GM18870 (cell line): ENCODE data around the gene STK38.
"Not testable (repeated sequence)": the region's sequence is repeated elsewhere in the genome, so short reads cannot be mapped to it uniquely, and the experiment has no call there.

Experiments
- ATAC-seq: cut with Tn5 transposase; IDR thresholded peaks from one replicate; pipeline ENCODE4 v1.9.1; 2021; ENCODE audit warnings: moderate library complexity; ENCODE audit not compliant: unreplicated experiment

The STK38 gene

DNA sequence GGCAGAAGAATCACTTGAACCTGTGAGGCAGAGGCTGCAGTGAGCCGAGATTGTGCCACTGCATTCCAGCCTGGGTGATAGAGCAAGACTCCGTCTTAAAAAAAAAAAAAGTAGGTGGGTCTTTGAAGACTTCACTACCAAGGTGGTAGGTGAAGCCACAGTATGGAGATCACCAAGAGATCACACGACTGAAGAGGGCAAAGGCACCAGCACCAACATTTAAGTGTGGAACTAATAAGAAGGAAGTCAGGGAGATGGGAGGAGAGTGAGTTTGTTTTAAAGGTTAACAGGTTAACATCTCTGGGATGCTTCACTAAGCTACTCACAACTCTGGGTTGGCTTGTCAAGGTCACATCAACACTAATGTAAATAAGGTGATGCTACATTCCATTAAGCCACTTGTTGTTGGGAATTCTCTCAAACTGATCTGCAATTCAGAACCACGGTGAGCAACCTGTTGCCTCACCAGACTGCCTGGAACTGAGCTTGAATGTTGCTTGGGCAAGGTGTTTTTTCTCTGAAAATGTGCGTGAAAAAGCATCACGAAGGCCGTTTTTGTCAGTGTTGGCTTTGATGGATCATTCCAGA is 55.8 kb downstream of the STK38 start:
- ATAC-seq: no peak

DNA sequence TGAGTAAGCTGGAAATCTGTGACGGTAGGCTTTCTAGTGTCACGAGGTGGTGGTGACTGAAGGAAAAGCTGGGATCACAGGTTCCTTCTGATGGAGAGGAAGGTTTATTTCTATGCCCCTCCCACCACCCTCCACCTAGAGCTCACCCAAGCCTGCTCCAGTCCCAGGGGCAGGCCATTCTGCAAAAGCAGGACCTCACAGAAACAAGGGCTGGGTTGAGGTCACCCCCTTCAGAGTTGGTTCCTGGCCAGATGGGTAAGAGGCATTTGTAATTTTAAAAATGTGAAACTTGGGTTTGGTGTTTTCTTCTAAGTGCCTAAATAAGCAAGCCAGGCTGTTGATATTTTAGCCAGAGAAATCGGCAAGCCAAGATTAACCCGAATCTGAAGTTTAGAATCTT is 57.9 kb downstream of the STK38 start:
- ATAC-seq: no peak

DNA sequence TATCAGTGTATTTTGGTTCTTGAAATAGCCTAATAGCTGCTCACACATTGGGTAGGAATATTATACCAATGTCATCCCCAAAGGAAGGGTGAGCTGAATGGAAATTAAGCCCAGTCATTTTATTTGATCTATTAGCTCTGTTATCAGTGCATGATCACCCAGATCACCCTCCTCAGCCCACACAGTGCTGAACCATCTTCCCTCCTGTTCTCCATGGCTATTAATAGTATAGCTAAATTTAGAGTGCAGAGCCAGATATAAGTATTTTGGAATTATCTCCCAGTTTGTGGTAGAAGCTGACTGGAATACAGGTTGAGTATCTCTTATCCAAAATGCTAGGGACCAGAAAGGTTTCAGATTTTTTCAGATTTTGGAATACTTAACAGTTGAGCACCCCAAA is 59.1 kb downstream of the STK38 start:
- ATAC-seq: no peak

- no peak for ATAC-seq
Observed at GRCh38 chr6:36487698-36488097, 59.6 kb downstream of the STK38 start.

- ATAC-seq: no peak
Observed at GRCh38 chr6:36484736-36485135, 62.5 kb downstream of the STK38 start.

DNA sequence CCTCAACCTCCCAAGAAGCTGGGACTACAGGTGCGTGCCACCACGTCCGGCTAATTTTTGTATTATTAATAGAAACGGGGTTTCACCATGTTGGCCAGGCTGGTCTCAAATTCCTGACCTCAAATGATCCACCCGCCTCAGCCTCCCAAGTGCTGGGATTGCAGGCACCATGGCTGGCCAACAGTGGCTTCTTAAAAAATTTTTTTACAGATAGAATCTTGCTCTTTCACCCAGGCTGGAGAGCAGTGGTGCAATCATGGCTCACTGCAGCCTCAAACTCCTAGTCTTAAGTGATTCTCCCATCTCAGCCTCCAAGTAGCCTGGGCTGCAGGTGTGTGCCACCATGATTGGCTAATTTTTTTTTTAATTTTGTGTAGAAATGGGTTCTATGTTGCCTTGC is 64.0 kb downstream of the STK38 start:
- not testable (repeated sequence) for ATAC-seq

DNA sequence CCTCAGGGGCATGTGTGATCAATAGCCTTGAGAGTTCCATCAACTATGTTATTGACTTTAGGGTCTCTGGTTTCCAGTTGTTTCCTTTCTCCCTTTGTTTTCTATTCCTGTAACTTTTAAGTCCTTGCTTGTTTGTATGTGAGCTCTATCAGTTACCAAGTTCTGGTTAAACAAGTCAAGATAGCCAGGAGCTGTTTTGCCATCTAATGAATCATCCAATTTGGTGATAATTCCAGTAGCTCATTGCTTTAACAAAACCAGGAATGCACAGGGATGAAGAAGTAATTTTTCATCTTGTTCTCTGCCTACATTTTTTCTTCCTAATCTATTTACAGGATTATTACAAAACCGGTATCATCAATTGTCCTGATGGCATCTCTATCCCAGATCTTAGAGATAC is 68.0 kb downstream of the STK38 start:
- no peak for ATAC-seq

DNA sequence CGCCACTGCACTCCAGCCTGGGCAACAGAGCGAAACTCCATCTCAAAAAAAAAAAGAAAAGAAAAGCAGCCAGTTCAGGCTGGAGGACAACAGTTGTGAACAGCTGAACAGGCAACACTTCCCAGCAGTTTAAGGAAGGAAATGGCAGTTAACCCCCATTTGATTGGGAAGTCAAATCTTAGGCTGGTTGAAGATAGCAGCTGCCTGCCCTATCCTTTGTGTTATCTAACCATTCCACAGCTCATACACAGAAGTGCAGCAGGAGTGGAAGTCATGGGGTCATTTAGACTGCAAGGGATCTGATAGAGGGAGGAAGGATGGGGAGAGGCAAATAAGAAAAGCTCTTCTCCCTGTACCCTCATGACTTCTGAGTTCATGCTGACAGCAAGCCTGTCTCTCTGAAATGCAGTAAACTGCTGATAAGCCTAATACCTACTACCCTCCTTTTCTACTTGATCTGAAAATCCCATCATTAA is 69.2 kb downstream of the STK38 start:
- ATAC-seq: no peak

DNA sequence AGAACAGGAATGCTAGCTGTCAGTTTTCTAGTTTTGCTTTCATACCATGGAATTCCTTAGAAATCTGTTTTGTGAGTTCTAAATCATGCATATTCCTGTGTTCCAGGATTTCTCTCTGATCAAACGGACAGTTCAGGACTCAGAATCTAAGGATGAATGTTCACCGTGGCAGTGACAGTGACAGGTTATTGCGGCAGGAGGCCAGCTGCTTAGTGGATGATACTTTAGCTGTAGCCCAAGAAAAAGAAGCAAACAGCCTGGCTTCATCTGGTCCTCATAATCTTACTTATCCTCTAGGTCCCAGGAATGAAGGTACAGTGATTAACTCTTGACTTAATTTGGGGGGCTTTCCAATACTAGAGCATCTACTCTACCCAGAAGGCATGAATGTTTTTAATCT is 77.3 kb downstream of the STK38 start:
- no peak for ATAC-seq

DNA sequence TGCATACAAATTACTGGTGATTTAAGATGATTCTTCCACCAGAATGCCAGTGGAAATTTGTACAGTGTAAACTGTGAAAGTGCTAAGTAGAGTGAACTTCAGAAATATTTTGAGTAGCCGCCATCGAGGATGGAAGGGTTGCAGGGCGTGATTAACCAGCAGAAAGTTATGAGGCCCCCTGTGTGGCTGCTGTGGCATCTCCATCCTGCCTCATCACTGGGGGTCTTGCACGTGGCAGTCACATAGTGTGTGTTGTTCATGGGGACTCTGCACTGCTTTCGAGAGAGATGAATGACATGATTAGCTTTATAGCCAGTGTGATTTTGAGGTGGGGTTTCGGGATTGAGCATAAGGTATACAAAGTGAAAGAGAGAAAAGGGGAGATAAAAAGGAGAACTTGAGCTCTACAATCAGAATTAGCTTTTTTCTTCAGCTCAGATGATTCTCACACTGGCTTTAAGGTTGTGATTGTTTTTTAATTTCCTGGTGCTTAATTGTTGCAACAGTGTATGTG is 78.1 kb downstream of the STK38 start:
- no peak for ATAC-seq

DNA sequence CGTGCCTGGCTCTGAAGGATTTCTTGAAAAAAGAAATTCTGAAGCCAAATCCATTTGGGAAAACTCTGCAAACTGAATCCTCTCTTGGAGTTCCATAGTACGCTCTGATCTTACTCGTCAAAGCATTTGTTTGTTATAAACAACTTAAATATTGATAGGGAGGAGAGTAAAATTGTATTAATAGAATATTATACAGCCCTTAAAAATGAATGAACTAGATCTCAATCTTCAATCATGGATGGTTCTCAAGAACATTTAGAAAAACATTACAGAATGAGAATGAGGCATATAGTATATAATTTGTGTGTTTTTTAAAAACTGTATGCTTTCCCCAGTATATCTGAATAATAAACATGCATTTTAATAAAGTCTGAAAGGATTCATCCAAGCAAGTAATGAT is 79.7 kb downstream of the STK38 start:
- ATAC-seq: no peak

GRCh38 chr6:36464233-36464632 is 83.0 kb downstream of the STK38 start:
- no peak for ATAC-seq

DNA sequence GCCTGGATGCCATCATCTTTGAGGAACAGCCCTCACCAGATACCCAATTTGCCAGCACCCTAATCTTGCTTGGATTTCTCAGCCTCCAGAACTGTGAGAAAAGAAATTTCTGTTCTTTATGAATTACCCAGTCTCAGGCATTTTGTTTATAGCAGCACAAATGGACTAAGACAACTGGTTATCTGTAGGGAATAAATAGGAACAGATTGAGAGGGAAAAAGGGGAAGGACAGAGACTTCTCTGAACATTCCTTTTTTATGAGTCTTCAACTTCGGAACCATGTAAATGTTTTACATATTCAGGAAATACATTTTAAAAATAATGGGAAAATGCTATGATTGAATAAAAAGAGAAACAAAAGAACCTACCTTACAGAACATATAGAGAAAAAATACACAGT is 83.6 kb downstream of the STK38 start:
- no peak for ATAC-seq

DNA sequence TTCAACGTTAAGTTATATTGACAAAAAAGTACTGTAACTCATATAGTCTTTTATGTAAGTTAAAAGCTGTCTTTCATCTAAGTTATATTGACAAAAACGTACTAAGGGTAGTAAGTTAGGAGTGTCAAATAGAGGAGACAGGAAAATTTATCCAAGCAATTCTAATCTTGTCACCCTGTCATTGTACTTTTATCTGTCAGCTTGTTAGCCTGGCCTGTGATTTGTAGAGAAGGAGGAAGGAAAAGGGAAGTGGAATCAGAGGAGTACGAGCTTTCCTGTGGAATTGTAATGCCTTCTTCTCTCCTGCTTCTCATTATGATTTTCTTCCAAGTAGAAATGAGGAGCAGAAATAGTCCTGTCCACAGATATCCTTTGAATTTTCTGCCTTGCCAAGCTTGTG is 85.6 kb downstream of the STK38 start:
- no peak for ATAC-seq

- no peak for ATAC-seq
Observed at GRCh38 chr6:36460916-36461315, 86.4 kb downstream of the STK38 start.

DNA sequence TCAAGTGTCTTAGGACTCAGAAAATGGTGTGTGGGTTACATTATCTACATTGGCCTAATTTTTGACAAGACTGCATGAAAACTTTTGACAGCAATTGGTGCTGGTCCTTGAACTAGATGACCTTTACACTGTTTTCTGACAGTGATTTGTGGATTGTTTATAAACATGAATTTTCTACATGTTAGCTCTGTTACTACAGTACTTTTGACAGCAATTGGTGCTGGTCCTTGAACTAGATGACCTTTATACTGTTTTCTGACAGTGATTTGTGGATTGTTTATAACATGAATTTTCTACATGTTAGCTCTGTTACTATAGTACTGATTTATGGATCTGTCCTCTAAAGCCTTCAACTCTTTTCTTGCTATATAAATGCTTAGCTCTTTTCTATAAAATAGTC is 87.8 kb downstream of the STK38 start:
- ATAC-seq: no peak

GRCh38 chr6:36455486-36456027 is 91.7 kb downstream of the STK38 start:
- ATAC-seq: no peak

- not testable (repeated sequence) for ATAC-seq
Observed at GRCh38 chr6:36452897-36453296, 94.4 kb downstream of the STK38 start.

- not testable (repeated sequence) for ATAC-seq
Observed at GRCh38 chr6:36449173-36449572, 98.1 kb downstream of the STK38 start.

- no peak for ATAC-seq
Observed at GRCh38 chr6:36445621-36446020, 101.7 kb downstream of the STK38 start.

- ATAC-seq: no peak
Observed at GRCh38 chr6:36444470-36444869, 102.8 kb downstream of the STK38 start.
